Cardiac muscle cell (in vitro differentiated cells and primary cell): ENCODE data around the gene MYO5B. TPM values are rescaled to one million over a fixed set of nuclear protein-coding genes. Genes with fewer than 3 reads are reported as not detected.

Experiments used
- DNase-seq, 2 donors: peaks; one replicate each; pipeline versions ENCODE4 v3.0.0 to v3.0.0-alpha.2; 2010 to 2017; ENCODE audit warnings: low read depth in 1 of 2, low spot score in 1 of 2
- H3K27ac ChIP-seq: fragments of 200-600 bp; sonication (generic); 2 replicates; pipeline ENCODE4 v1.5.1; 2016
- H3K27me3 ChIP-seq: fragments of 200-600 bp; sonication (generic); 2 replicates; pipeline ENCODE4 v1.6.0; 2016; ENCODE audit warnings: control low read depth
- H3K36me3 ChIP-seq: fragments of 200-600 bp; sonication (generic); 2 replicates; pipeline ENCODE4 v1.5.1; 2016; ENCODE audit warnings: control low read depth
- H3K4me1 ChIP-seq: fragments of 200-600 bp; sonication (generic); 2 replicates; pipeline ENCODE4 v1.8.1; 2017; ENCODE audit warnings: low read depth, mild to moderate bottlenecking, mixed run types
- H3K4me3 ChIP-seq: fragments of 200-600 bp; sonication (generic); 2 replicates; pipeline ENCODE4 v1.5.1; 2016; ENCODE audit warnings: mild to moderate bottlenecking
- H3K9me3 ChIP-seq: fragments of 200-600 bp; sonication (generic); 2 replicates; pipeline ENCODE4 v1.5.1; 2017; ENCODE audit warnings: low read depth, mild to moderate bottlenecking, control low read depth
- CTCF ChIP-seq: IDR thresholded peaks from 2 replicates; pipeline ENCODE4 v1.5.1; 2012; ENCODE audit warnings: low read depth, mild to moderate bottlenecking, low read length
- polyA plus RNA-seq: library from polyadenylated mRNA; unstranded; fragments of >200 nt; fragmentation: Nextera tagmentation; extraction: Ambion mirVana; gene quantifications from 2 replicates; pipeline ENCODE4 v1.2.1, GENCODE V29; 2016
- total RNA-seq: library from RNA; depleted of rRNA; stranded (reverse); fragments of >200 nt; gene quantifications from 2 replicates; pipeline ENCODE4 v1.2.3, GENCODE V29; 2016

The MYO5B gene
- total and polyA plus RNA-seq, 2 experiments from 2014 or later = 3.0 to 16.7 TPM

GRCh38 chr18:49827996-49828395 lies 367.0 kb downstream of the MYO5B start:
- Histone ChIP-seq H3K9me3 (no peaks in the 10 kb centered on the region), H3K27me3 (no peaks in the 10 kb centered on the region), H3K4me3 (no peak overlapping the region), H3K4me1 (no peaks in the 10 kb centered on the region), H3K27ac (no peak overlapping the region), H3K36me3 (no peaks in the 10 kb centered on the region)
- no peak for DNase-seq
- TF ChIP-seq CTCF = no peak

- peak in 1 of 2 donors; percentile 27 for DNase-seq
- no peak for TF ChIP-seq CTCF
- no peaks in the 10 kb centered on the region for H3K4me1 ChIP-seq
- no peaks in the 10 kb centered on the region for H3K36me3 ChIP-seq
- H3K9me3 ChIP-seq = no peaks in the 10 kb centered on the region
- no peaks in the 10 kb centered on the region for H3K27me3 ChIP-seq
- no peak overlapping the region for H3K4me3 ChIP-seq
- no peak overlapping the region for H3K27ac ChIP-seq
Measured at GRCh38 chr18:49819823-49820671, 374.9 kb downstream of the MYO5B start.

GRCh38 chr18:49819071-49819662 lies 375.8 kb downstream of the MYO5B start:
- Histone ChIP-seq H3K27me3 (no peaks in the 10 kb centered on the region), H3K27ac (no peak overlapping the region), H3K4me1 (no peaks in the 10 kb centered on the region), H3K36me3 (no peaks in the 10 kb centered on the region), H3K9me3 (no peaks in the 10 kb centered on the region), H3K4me3 (no peak overlapping the region)
- no peak for DNase-seq
- TF ChIP-seq CTCF = no peak

- H3K4me3 ChIP-seq = no peak overlapping the region
- no peaks in the 10 kb centered on the region for H3K36me3 ChIP-seq
- no peak for TF ChIP-seq CTCF
- H3K27ac ChIP-seq = no peak overlapping the region
- no peak for DNase-seq
- no peaks in the 10 kb centered on the region for H3K9me3 ChIP-seq
- no peaks in the 10 kb centered on the region for H3K27me3 ChIP-seq
- H3K4me1 ChIP-seq = no peaks in the 10 kb centered on the region
Measured at GRCh38 chr18:49817947-49818346, 377.0 kb downstream of the MYO5B start.

GRCh38 chr18:49815927-49816326 lies 379.0 kb downstream of the MYO5B start:
- Histone ChIP-seq H3K4me3 (no peak overlapping the region), H3K36me3 (no peaks in the 10 kb centered on the region), H3K4me1 (peaks cover 14% of the 10 kb centered on the region), H3K9me3 (no peaks in the 10 kb centered on the region), H3K27me3 (no peaks in the 10 kb centered on the region), H3K27ac (no peak overlapping the region)
- no peak for TF ChIP-seq CTCF
- no peak for DNase-seq
